ENCODE results near the gene PCDHGC5. TPM values are rescaled to one million over a fixed set of nuclear protein-coding genes. Genes with fewer than 3 reads are reported as not detected.

The PCDHGC5 gene
- total RNA-seq, 2 experiments from 2014 or later = not detected

GRCh38 chr5:141515946-141516671, 27.2 kb downstream of the PCDHGC5 start:
- H3K27me3 Mint-ChIP-seq (ENCODE audit: low read depth) = no peaks in the 10 kb centered on the region
- intact Hi-C loops (cut with micrococcal nuclease) = no loop called here
- H3K9me3 Mint-ChIP-seq = no peaks in the 10 kb centered on the region
- peak overlapping the region; percentile 27 for H3K27ac Mint-ChIP-seq
- H3K36me3 Mint-ChIP-seq (ENCODE audit: low read depth) = peaks cover 26% of the 10 kb centered on the region
- CTCF ChIA-PET = interaction anchor here (0.6 to 8.9 kb wide), 9 partner anchors 7 to 627 kb away, joined by 3 to 96 read pairs (median 8); partner anchors contain the start of genes PCDHGA10, PCDHGA11, PCDHGA12 and PCDHGB7
- peaks cover 34% of the 10 kb centered on the region for H3K4me1 Mint-ChIP-seq (ENCODE audit: low read depth)
- DNase-seq = no peak
- H3K4me3 Mint-ChIP-seq = no peak overlapping the region

- Mint-ChIP-seq H3K9me3 (no peaks in the 10 kb centered on the region), H3K27me3 (ENCODE audit: low read depth) (no peaks in the 10 kb centered on the region), H3K4me3 (no peak overlapping the region), H3K4me1 (ENCODE audit: low read depth) (peaks cover 40% of the 10 kb centered on the region), H3K36me3 (ENCODE audit: low read depth) (peaks cover 31% of the 10 kb centered on the region), H3K27ac (peak overlapping the region; percentile 7)
- intact Hi-C loops (cut with micrococcal nuclease) = no loop called here
- CTCF ChIA-PET = interaction anchor here (0.8 to 8.9 kb wide), 3 partner anchors 7 to 95 kb away, joined by 3 to 96 read pairs (median 34); partner anchors contain the start of gene PCDHGA11
- DNase-seq = no peak
Observed at GRCh38 chr5:141516672-141517025, 27.8 kb downstream of the PCDHGC5 start.

GRCh38 chr5:141517312-141517711, 28.4 kb downstream of the PCDHGC5 start:
- CTCF ChIA-PET = interaction anchor here (5.8 to 8.9 kb wide), 2 partner anchors 6 to 96 kb away, joined by 34 to 96 read pairs; partner anchors contain the start of gene PCDHGA11
- Mint-ChIP-seq H3K4me1 (ENCODE audit: low read depth) (peaks cover 46% of the 10 kb centered on the region), H3K27me3 (ENCODE audit: low read depth) (no peaks in the 10 kb centered on the region), H3K27ac (no peak overlapping the region), H3K36me3 (ENCODE audit: low read depth) (peaks cover 33% of the 10 kb centered on the region), H3K9me3 (no peaks in the 10 kb centered on the region), H3K4me3 (no peak overlapping the region)
- DNase-seq = no peak
- intact Hi-C loops (cut with micrococcal nuclease) = no loop called here

- intact Hi-C loops (cut with micrococcal nuclease) = no loop called here
- Mint-ChIP-seq H3K27me3 (ENCODE audit: low read depth) (no peaks in the 10 kb centered on the region), H3K4me3 (no peak overlapping the region), H3K4me1 (ENCODE audit: low read depth) (peaks cover 47% of the 10 kb centered on the region), H3K36me3 (ENCODE audit: low read depth) (peaks cover 35% of the 10 kb centered on the region), H3K9me3 (no peaks in the 10 kb centered on the region), H3K27ac (no peak overlapping the region)
- CTCF ChIA-PET = interaction anchor here (0.6 to 8.9 kb wide), 2 partner anchors 5 to 349 kb away, joined by 3 to 96 read pairs; no protein-coding TSS in a partner anchor
- DNase-seq = no peak
Observed at GRCh38 chr5:141517880-141518617, 29.2 kb downstream of the PCDHGC5 start.

GRCh38 chr5:141518618-141519015, 29.7 kb downstream of the PCDHGC5 start:
- DNase-seq = no peak
- Mint-ChIP-seq H3K27me3 (ENCODE audit: low read depth) (no peaks in the 10 kb centered on the region), H3K9me3 (no peaks in the 10 kb centered on the region), H3K4me1 (ENCODE audit: low read depth) (peaks cover 45% of the 10 kb centered on the region), H3K36me3 (ENCODE audit: low read depth) (peaks cover 36% of the 10 kb centered on the region), H3K27ac (no peak overlapping the region), H3K4me3 (no peak overlapping the region)
- intact Hi-C loops (cut with micrococcal nuclease) = no loop called here
- CTCF ChIA-PET = interaction anchor here (0.6 kb wide), 1 partner anchor 349 kb away, joined by 3 read pairs; no protein-coding TSS in a partner anchor

GRCh38 chr5:141519605-141520565, 31.0 kb downstream of the PCDHGC5 start:
- peaks cover 32% of the 10 kb centered on the region for H3K4me1 Mint-ChIP-seq (ENCODE audit: low read depth)
- CTCF ChIA-PET = interaction anchor here (0.6 to 7.5 kb wide), 3 partner anchors 6 to 190 kb away, joined by 4 to 96 read pairs (median 4); no protein-coding TSS in a partner anchor
- H3K4me3 Mint-ChIP-seq = no peak overlapping the region
- no peaks in the 10 kb centered on the region for H3K9me3 Mint-ChIP-seq
- intact Hi-C loops (cut with micrococcal nuclease) = loop anchor here (5.0 to 10.0 kb wide), 2 partner anchors 97 to 435 kb away; partner anchors contain the start of gene DIAPH1
- no peak for DNase-seq
- H3K27ac Mint-ChIP-seq = no peak overlapping the region
- no peaks in the 10 kb centered on the region for H3K27me3 Mint-ChIP-seq (ENCODE audit: low read depth)
- peaks cover 45% of the 10 kb centered on the region for H3K36me3 Mint-ChIP-seq (ENCODE audit: low read depth)

- CTCF ChIA-PET = interaction anchor here (0.7 to 7.5 kb wide), 11 partner anchors 8 to 440 kb away, joined by 3 to 96 read pairs (median 4); partner anchors contain the start of genes PCDHGA10, PCDHGA12 and TAF7
- Mint-ChIP-seq H3K27me3 (ENCODE audit: low read depth) (no peaks in the 10 kb centered on the region), H3K27ac (no peak overlapping the region), H3K36me3 (ENCODE audit: low read depth) (peaks cover 54% of the 10 kb centered on the region), H3K4me1 (ENCODE audit: low read depth) (peaks cover 32% of the 10 kb centered on the region), H3K9me3 (no peaks in the 10 kb centered on the region), H3K4me3 (no peak overlapping the region)
- no peak for DNase-seq
- intact Hi-C loops (cut with micrococcal nuclease) = loop anchor here (1.0 to 10.0 kb wide), 3 partner anchors 8 to 437 kb away; partner anchors contain the start of gene DIAPH1
Observed at GRCh38 chr5:141521244-141521781, 32.4 kb downstream of the PCDHGC5 start.

GRCh38 chr5:141522301-141522700, 33.4 kb downstream of the PCDHGC5 start:
- peaks cover 32% of the 10 kb centered on the region for H3K4me1 Mint-ChIP-seq (ENCODE audit: low read depth)
- H3K4me3 Mint-ChIP-seq = no peak overlapping the region
- no peaks in the 10 kb centered on the region for H3K27me3 Mint-ChIP-seq (ENCODE audit: low read depth)
- H3K9me3 Mint-ChIP-seq = no peaks in the 10 kb centered on the region
- no peak overlapping the region for H3K27ac Mint-ChIP-seq
- DNase-seq = no peak
- CTCF ChIA-PET = interaction anchor here (1.0 to 7.5 kb wide), 12 partner anchors 9 to 439 kb away, joined by 3 to 96 read pairs (median 5); partner anchors contain the start of genes PCDHGA10, PCDHGA11, PCDHGA12 and TAF7
- peaks cover 62% of the 10 kb centered on the region for H3K36me3 Mint-ChIP-seq (ENCODE audit: low read depth)
- intact Hi-C loops (cut with micrococcal nuclease) = loop anchor here (5.0 to 10.0 kb wide), 2 partner anchors 95 to 438 kb away; partner anchors contain the start of gene DIAPH1

- Mint-ChIP-seq H3K27ac (no peak overlapping the region), H3K4me3 (no peak overlapping the region), H3K4me1 (ENCODE audit: low read depth) (peaks cover 32% of the 10 kb centered on the region), H3K27me3 (ENCODE audit: low read depth) (no peaks in the 10 kb centered on the region), H3K9me3 (no peaks in the 10 kb centered on the region), H3K36me3 (ENCODE audit: low read depth) (peaks cover 63% of the 10 kb centered on the region)
- intact Hi-C loops (cut with micrococcal nuclease) = loop anchor here (1.0 to 10.0 kb wide), 7 partner anchors 49 to 439 kb away; partner anchors contain the start of genes DIAPH1, PCDHGA11, PCDHGA12 and PCDHGC3
- CTCF ChIA-PET = interaction anchor here (0.5 to 7.5 kb wide), 24 partner anchors 10 to 205 kb away, joined by 3 to 96 read pairs (median 5); partner anchors contain the start of genes PCDHGA1, PCDHGA10, PCDHGA11 and PCDHGA12
- DNase-seq = no peak
Observed at GRCh38 chr5:141523991-141524390, 35.1 kb downstream of the PCDHGC5 start.

- intact Hi-C loops (cut with micrococcal nuclease) = loop anchor here (1.0 to 10.0 kb wide), 7 partner anchors 50 to 440 kb away; partner anchors contain the start of genes DIAPH1, PCDHGA11, PCDHGA12 and PCDHGC3
- Mint-ChIP-seq H3K27me3 (ENCODE audit: low read depth) (no peaks in the 10 kb centered on the region), H3K27ac (no peak overlapping the region), H3K9me3 (no peaks in the 10 kb centered on the region), H3K4me1 (ENCODE audit: low read depth) (peaks cover 32% of the 10 kb centered on the region), H3K4me3 (no peak overlapping the region), H3K36me3 (ENCODE audit: low read depth) (peaks cover 56% of the 10 kb centered on the region)
- CTCF ChIA-PET = interaction anchor here (0.5 to 7.5 kb wide), 22 partner anchors 9 to 205 kb away, joined by 3 to 96 read pairs (median 5); partner anchors contain the start of genes PCDHGA10, PCDHGA12, PCDHGA9 and PCDHGC3
- DNase-seq = peak; percentile 57
Observed at GRCh38 chr5:141524604-141525597, 36.0 kb downstream of the PCDHGC5 start.
